H1 (cell line): Measurements from ENCODE around the gene TAF12. TPM values are rescaled to one million over a fixed set of nuclear protein-coding genes. Genes with fewer than 3 reads are reported as not detected.

Experiments used
- CTCF ChIP-seq, 3 experiments: IDR thresholded peaks; 1 replicate in 2 of 3; 2 replicates in 1 of 3; pipeline versions ENCODE4 v1.5.1 to v1.6.1; 2011; ENCODE audit warnings: low read length in 3 of 3, mild to moderate bottlenecking in 3 of 3, inconsistent platforms in 2 of 3, low read depth in 1 of 3, moderate library complexity in 1 of 3; ENCODE audit not compliant: insufficient read depth in 1 of 3; ENCODE audit errors: control extremely low read depth in 1 of 3
- polyA plus RNA-seq, 7 experiments: library from polyadenylated mRNA; depleted of rRNA in 3 of 7; stranded (reverse) in 5 of 7; unstranded in 2 of 7; fragments of >200 nt in 5 of 7; fragments of 200-250 nt in 2 of 7; gene quantifications; 1 replicate in 5 of 7; 2 replicates in 1 of 7; 4 replicates in 1 of 7; pipeline versions ENCODE4 v1.2.1 to v1.2.3, GENCODE V29; 2011 to 2013; ENCODE audit warnings: missing spikeins in 2 of 7, mixed read lengths in 2 of 7
- total RNA-seq: library from RNA; stranded (reverse); fragmentation: NEBNext Ultra II Directional; extraction: Animal tissue kit (Norgen Biotek cat#: 25700); gene quantifications from 2 replicates; pipeline ENCODE4 v1.2.1, GENCODE V29; 2021

The TAF12 gene
- total and polyA plus RNA-seq, 2 of the 8 experiments (the other 6 are each of a cell fraction or from before 2014, with no cell fraction given): 25.1 to 27.2 TPM

- TF ChIP-seq CTCF (IDR thresholded peaks at IDR 0.05; ENCODE audit: control extremely low read depth in 1 of 3, insufficient read depth in 1 of 3, low read depth in 1 of 3, low read length in 3 of 3): no peak
These were observed 616 bp downstream of the TAF12 start (continued) for GRCh38 chr1:28642056-28642846.
